Sigmoid colon (tissue), 3 donors: ENCODE measurements around the gene CTXN1.

Experiments
- CTCF ChIP-seq, 4 experiments: fragments of 450-650 bp in 3 of 4; fragments of 200-600 bp in 1 of 4; IDR thresholded peaks; one replicate each; pipeline ENCODE4 v1.5.1; 2016 to 2019; ENCODE audit warnings: antibody characterized with exemption in 4 of 4, mild to moderate bottlenecking in 3 of 4, moderate library complexity in 2 of 4
- POLR2A ChIP-seq, 2 donors: fragments of 450-650 bp; IDR thresholded peaks; one replicate each; pipeline ENCODE4 v1.6.1; 2016; ENCODE audit warnings: antibody characterized with exemption in 2 of 2, mild to moderate bottlenecking in 2 of 2, moderate library complexity in 2 of 2

- no peak for TF ChIP-seq CTCF (IDR thresholded peaks at IDR 0.05)
- no peak for TF ChIP-seq POLR2A (IDR thresholded peaks at IDR 0.05)
Measured at GRCh38 chr19:7932276-7932929, 6.5 kb upstream of the CTXN1 start.
